ENCODE data around the gene KRR1.

- no peak for TF ChIP-seq POLR2AphosphoS5 (IDR thresholded peaks at IDR 0.05)
- TF ChIP-seq, protein P1, sequence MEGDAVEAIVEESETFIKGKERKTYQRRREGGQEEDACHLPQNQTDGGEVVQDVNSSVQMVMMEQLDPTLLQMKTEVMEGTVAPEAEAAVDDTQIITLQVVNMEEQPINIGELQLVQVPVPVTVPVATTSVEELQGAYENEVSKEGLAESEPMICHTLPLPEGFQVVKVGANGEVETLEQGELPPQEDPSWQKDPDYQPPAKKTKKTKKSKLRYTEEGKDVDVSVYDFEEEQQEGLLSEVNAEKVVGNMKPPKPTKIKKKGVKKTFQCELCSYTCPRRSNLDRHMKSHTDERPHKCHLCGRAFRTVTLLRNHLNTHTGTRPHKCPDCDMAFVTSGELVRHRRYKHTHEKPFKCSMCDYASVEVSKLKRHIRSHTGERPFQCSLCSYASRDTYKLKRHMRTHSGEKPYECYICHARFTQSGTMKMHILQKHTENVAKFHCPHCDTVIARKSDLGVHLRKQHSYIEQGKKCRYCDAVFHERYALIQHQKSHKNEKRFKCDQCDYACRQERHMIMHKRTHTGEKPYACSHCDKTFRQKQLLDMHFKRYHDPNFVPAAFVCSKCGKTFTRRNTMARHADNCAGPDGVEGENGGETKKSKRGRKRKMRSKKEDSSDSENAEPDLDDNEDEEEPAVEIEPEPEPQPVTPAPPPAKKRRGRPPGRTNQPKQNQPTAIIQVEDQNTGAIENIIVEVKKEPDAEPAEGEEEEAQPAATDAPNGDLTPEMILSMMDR (IDR thresholded peaks at IDR 0.05), result no peak
These were observed 35.3 kb downstream of the KRR1 start for GRCh38 chr12:75476071-75476470.
